ENCODE results near the gene NSFL1C. TPM values are rescaled to one million over a fixed set of nuclear protein-coding genes. Genes with fewer than 3 reads are reported as not detected.

The NSFL1C gene
- total RNA-seq, 4 donors from 2014 or later, result 14.7 to 51.2 (median 48.8) TPM

DNA sequence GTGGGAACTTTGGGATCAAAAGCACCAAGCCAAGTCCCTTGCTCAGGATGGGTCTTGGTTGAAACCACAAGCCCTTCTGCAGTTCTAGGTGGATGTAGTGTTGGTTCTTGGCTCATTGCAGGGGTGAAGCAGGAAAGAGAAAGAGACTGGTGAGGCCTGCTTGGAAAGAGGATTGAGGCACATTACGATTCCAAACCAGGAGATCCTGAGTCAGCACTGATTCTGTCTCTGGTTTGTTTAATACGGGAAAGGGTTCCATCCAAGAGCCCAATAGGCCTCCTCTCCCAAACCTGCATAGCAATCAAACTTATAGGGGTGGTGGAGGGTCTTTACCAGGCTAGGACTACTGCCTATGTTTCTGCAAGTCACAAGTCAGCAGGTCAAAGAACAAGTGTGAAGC is 24.3 kb downstream of the NSFL1C start:
- H3K9me3 ChIP-seq, result no peaks in the 10 kb centered on the region
- no peak for TF ChIP-seq POLR2AphosphoS5 (IDR thresholded peaks at IDR 0.05)
- no peak for TF ChIP-seq POLR2A (IDR thresholded peaks at IDR 0.05)
- no peak for TF ChIP-seq EP300 (IDR thresholded peaks at IDR 0.05; ENCODE audit: low read depth)
- TF ChIP-seq, protein P1, sequence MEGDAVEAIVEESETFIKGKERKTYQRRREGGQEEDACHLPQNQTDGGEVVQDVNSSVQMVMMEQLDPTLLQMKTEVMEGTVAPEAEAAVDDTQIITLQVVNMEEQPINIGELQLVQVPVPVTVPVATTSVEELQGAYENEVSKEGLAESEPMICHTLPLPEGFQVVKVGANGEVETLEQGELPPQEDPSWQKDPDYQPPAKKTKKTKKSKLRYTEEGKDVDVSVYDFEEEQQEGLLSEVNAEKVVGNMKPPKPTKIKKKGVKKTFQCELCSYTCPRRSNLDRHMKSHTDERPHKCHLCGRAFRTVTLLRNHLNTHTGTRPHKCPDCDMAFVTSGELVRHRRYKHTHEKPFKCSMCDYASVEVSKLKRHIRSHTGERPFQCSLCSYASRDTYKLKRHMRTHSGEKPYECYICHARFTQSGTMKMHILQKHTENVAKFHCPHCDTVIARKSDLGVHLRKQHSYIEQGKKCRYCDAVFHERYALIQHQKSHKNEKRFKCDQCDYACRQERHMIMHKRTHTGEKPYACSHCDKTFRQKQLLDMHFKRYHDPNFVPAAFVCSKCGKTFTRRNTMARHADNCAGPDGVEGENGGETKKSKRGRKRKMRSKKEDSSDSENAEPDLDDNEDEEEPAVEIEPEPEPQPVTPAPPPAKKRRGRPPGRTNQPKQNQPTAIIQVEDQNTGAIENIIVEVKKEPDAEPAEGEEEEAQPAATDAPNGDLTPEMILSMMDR (IDR thresholded peaks at IDR 0.05), result no peak
- H3K4me3 ChIP-seq, result no peak overlapping the region
- H3K27me3 ChIP-seq, result no peaks in the 10 kb centered on the region
- no peaks in the 10 kb centered on the region for H3K4me1 ChIP-seq
- in situ Hi-C loops (cut with MboI; ENCODE audit: low pct_ligation_motif_present in 1 of 4, low pct_unique_long_range_greater_than_20kb in 1 of 4, low sequenced_read_pairs in 3 of 4), result loop anchor here in 1 of 4 donors (5.0 kb wide), 1 partner anchor 125 kb away; no protein-coding TSS in a partner anchor
- intact Hi-C loops (cut with DNase I; ENCODE audit: low total_unique reads), result no loop called here
- peaks cover 0 to 48% (median 23%) of the 10 kb centered on the region in 4 donors for H3K36me3 ChIP-seq
- no peak overlapping the region for H3K27ac ChIP-seq
- no peak for DNase-seq
- 83 to 85% methylated on average over 2 of the region's 2 CpGs for WGBS, 2 donors (ENCODE audit: low coverage in 1 of 2)

DNA sequence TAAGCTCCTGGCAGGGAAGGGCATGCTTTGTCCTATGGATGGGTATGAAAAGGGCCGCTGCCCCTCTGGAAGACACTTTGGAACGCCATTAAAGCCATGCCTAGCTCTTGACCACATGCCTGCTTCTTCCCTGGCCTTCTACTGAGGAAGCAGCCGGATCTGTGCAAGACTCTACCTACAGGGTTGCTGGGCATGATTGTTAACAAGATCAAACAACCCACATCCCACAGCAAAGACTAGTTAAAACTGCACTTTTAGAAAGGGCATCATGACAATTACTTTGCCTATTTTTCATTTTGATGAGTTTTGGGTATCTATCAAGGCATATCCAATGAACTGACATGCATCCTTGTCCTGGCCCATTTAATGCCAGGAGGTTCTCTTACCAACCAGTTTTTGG is 25.5 kb downstream of the NSFL1C start:
- intact Hi-C loops (cut with DNase I; ENCODE audit: low total_unique reads), result no loop called here
- WGBS, 2 donors (ENCODE audit: low coverage in 1 of 2), result 89% methylated on average over 3 of the region's 3 CpGs; no CpG with 5 or more reads in 1 of the 2 donors

GRCh38 chr20:1440024-1440423 is 26.6 kb downstream of the NSFL1C start:
- H3K27ac ChIP-seq, result no peak overlapping the region
- no peak for TF ChIP-seq EP300 (IDR thresholded peaks at IDR 0.05; ENCODE audit: low read depth)
- no peak for TF ChIP-seq POLR2AphosphoS5 (IDR thresholded peaks at IDR 0.05)
- TF ChIP-seq POLR2A (IDR thresholded peaks at IDR 0.05), result no peak
- TF ChIP-seq, protein P1 (IDR thresholded peaks at IDR 0.05), result no peak
- H3K4me3 ChIP-seq, result no peak overlapping the region
- WGBS, 2 donors (ENCODE audit: low coverage in 1 of 2), result 84% methylated on average over 6 of the region's 6 CpGs; no CpG with 5 or more reads in 1 of the 2 donors
- H3K27me3 ChIP-seq, result no peaks in the 10 kb centered on the region
- in situ Hi-C loops (cut with MboI; ENCODE audit: low pct_ligation_motif_present in 1 of 4, low pct_unique_long_range_greater_than_20kb in 1 of 4, low sequenced_read_pairs in 3 of 4), result loop anchor here in 1 of 4 donors (5.0 kb wide), 1 partner anchor 123 kb away; no protein-coding TSS in a partner anchor
- no peak for DNase-seq
- intact Hi-C loops (cut with DNase I; ENCODE audit: low total_unique reads), result no loop called here
- H3K4me1 ChIP-seq, result peaks cover 0 to 3% (median 0%) of the 10 kb centered on the region in 4 donors
- H3K36me3 ChIP-seq, result peaks cover 0 to 26% (median 12%) of the 10 kb centered on the region in 4 donors
- no peaks in the 10 kb centered on the region for H3K9me3 ChIP-seq

More for the DNA sequence above, 25.5 kb downstream of the NSFL1C start:
- H3K36me3 ChIP-seq, result peaks cover 0 to 37% (median 17%) of the 10 kb centered on the region in 4 donors
- TF ChIP-seq, protein P1 (IDR thresholded peaks at IDR 0.05), result no peak
- TF ChIP-seq EP300 (IDR thresholded peaks at IDR 0.05; ENCODE audit: low read depth), result no peak
- no peak for TF ChIP-seq POLR2A (IDR thresholded peaks at IDR 0.05)
- TF ChIP-seq POLR2AphosphoS5 (IDR thresholded peaks at IDR 0.05), result no peak
- no peak for DNase-seq
- no peak overlapping the region for H3K4me3 ChIP-seq
- H3K27ac ChIP-seq, result no peak overlapping the region
- H3K27me3 ChIP-seq, result no peaks in the 10 kb centered on the region
- H3K9me3 ChIP-seq, result no peaks in the 10 kb centered on the region
- H3K4me1 ChIP-seq, result no peaks in the 10 kb centered on the region
- in situ Hi-C loops (cut with MboI; ENCODE audit: low pct_ligation_motif_present in 1 of 4, low pct_unique_long_range_greater_than_20kb in 1 of 4, low sequenced_read_pairs in 3 of 4), result loop anchor here in 1 of 4 donors (5.0 kb wide), 1 partner anchor 124 kb away; no protein-coding TSS in a partner anchor

GRCh38 chr20:1438361-1438760 is 28.3 kb downstream of the NSFL1C start:
- TF ChIP-seq POLR2A (IDR thresholded peaks at IDR 0.05) (no peak), EP300 (IDR thresholded peaks at IDR 0.05; ENCODE audit: low read depth) (no peak), POLR2AphosphoS5 (IDR thresholded peaks at IDR 0.05) (no peak)
- TF ChIP-seq, protein P1 (IDR thresholded peaks at IDR 0.05), result no peak
- no peaks in the 10 kb centered on the region for H3K9me3 ChIP-seq
- H3K4me3 ChIP-seq, result no peak overlapping the region
- no peaks in the 10 kb centered on the region for H3K27me3 ChIP-seq
- intact Hi-C loops (cut with DNase I; ENCODE audit: low total_unique reads) (no loop called here), in situ Hi-C loops (cut with MboI; ENCODE audit: low pct_ligation_motif_present in 1 of 4, low pct_unique_long_range_greater_than_20kb in 1 of 4, low sequenced_read_pairs in 3 of 4) (loop anchor here in 2 of 4 donors (10.0 kb wide), 1 partner anchor 124 kb away; no protein-coding TSS in a partner anchor)
- H3K27ac ChIP-seq, result no peak overlapping the region
- H3K36me3 ChIP-seq, result peaks cover 0 to 11% (median 4%) of the 10 kb centered on the region in 4 donors
- WGBS, 2 donors (ENCODE audit: low coverage in 1 of 2), result 100% methylated on average over 1 of the region's 1 CpG; no CpG with 5 or more reads in 1 of the 2 donors
- peaks cover 0 to 11% (median 0%) of the 10 kb centered on the region in 4 donors for H3K4me1 ChIP-seq
- DNase-seq, result no peak
